Hepatocyte (in vitro differentiated cells): ENCODE measurements around the gene UROD.

ENCODE experiments used
- EZH2 ChIP-seq: fragments of 200-600 bp; sonication (generic); IDR thresholded peaks from 2 replicates; pipeline ENCODE4 v1.6.1; 2016; ENCODE audit warnings: antibody characterized with exemption, mild to moderate bottlenecking, borderline replicate concordance
- EZH2phosphoT487 ChIP-seq: fragments of 200-600 bp; sonication (generic); IDR thresholded peaks from one replicate; pipeline ENCODE4 v1.6.1; 2018; ENCODE audit warnings: antibody characterized with exemption, mild to moderate bottlenecking, low read depth, moderate library complexity; ENCODE audit not compliant: unreplicated experiment, severe bottlenecking
- TF ChIP-seq, protein P1 (sequence below): fragments of 200-600 bp; sonication (generic); IDR thresholded peaks from 2 replicates; pipeline ENCODE4 v1.5.1; 2016; ENCODE audit warnings: antibody characterized with exemption, mild to moderate bottlenecking; ENCODE audit not compliant: poor library complexity

DNA sequence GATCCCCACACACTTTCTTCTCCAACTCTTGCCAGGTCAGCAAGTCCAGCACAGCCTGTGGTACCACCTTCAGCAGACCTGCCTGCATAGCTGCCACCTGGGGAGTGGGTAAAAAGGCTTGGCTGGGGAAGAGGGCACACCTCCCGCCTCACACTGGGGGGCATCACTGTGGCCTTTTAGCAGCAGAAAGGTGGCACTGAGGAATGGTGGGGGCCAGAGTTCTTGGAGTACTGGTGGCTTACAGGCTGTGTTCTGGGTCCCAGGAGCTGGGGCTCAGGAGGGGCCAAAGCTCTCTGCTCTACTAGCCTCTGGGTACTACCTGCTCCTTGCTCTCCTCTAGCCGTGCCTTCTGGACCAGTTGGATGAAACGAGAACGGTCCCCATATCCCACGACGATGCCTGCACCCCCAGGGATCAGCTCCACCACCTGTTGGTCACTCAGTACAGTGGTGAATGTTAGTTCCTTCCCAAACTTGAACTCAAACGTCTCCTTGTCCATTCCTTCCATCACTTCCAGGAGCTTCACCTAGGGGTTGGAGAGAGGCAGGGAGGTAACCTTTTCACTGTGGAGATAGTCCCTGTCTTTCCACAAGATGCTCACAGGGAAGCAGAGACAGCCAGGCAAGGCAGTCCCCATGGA lies 7.7 kb upstream of the UROD start:
- TF ChIP-seq, protein P1, sequence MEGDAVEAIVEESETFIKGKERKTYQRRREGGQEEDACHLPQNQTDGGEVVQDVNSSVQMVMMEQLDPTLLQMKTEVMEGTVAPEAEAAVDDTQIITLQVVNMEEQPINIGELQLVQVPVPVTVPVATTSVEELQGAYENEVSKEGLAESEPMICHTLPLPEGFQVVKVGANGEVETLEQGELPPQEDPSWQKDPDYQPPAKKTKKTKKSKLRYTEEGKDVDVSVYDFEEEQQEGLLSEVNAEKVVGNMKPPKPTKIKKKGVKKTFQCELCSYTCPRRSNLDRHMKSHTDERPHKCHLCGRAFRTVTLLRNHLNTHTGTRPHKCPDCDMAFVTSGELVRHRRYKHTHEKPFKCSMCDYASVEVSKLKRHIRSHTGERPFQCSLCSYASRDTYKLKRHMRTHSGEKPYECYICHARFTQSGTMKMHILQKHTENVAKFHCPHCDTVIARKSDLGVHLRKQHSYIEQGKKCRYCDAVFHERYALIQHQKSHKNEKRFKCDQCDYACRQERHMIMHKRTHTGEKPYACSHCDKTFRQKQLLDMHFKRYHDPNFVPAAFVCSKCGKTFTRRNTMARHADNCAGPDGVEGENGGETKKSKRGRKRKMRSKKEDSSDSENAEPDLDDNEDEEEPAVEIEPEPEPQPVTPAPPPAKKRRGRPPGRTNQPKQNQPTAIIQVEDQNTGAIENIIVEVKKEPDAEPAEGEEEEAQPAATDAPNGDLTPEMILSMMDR, result no peak
- TF ChIP-seq EZH2phosphoT487 (no peak), EZH2 (no peak)
